Mesenteric fat pad (tissue), 1 donor: Measurements from ENCODE around the gene TIMP1. TPM values are rescaled to one million over a fixed set of nuclear protein-coding genes. Genes with fewer than 3 reads are reported as not detected.

Experiments
- DNase-seq: peaks from one replicate; pipeline ENCODE4 v3.0.0-alpha.2; 2020; ENCODE audit warnings: low spot score
- microRNA-seq: library from miRNA; unstranded; fragments of <30 nt; microRNA quantifications from one replicate; pipeline ENCODE4 v1.2.0, GENCODE V29; 2020; ENCODE audit warnings: borderline number of aligned reads
- total RNA-seq: library from RNA; stranded (reverse); fragmentation: NEBNext Ultra II Directional; extraction: Animal tissue kit (Norgen Biotek cat#: 25700); gene quantifications from one replicate; pipeline ENCODE4 v1.2.1, GENCODE V29; 2021
- donor health status: DM: yes; HTN: yes; CAD: no.

TIMP1 gene
- total RNA-seq, 1 donor from 2014 or later, result 410 TPM

DNA sequence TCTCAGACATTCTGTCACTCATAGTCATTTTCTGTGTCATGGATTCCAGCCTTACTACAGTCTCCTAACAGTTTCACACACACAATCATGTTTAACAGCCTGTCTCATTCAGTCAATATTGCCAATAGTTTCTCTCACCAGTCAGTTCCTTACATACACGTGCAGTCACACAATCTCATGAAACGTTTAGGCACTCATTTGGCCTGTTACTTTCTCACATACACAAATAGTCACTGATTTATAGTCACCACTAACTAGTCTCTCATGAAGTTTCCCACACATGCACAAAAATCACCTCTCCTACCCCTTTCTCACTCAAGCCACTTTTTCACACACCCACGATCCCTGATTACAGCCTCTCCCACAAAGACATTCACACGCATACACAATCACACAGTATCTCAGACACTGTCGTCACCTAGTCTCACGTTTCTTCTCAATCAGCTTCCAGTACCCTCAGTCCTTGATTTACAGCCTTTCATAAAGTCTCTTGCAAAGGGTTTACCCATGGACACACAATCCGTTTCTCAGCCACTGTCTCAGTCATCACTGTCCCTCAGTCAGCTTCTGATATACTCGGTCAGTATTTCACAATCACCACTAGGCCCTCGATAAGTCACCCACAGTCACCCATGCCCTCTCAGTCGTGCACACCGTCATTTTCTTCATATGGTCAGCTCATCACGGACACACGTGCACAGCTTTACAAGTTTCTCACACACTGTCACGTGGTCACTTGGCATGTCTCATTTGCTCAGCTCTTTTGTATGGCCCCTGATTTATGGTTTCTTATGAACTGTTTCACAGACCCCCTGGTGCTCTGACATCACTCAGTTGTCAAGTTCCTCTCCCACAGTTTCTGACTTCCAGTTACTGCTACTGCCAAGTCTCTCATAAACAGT is 51.7 kb downstream of the TIMP1 start:
- DNase-seq, result no peak

DNA sequence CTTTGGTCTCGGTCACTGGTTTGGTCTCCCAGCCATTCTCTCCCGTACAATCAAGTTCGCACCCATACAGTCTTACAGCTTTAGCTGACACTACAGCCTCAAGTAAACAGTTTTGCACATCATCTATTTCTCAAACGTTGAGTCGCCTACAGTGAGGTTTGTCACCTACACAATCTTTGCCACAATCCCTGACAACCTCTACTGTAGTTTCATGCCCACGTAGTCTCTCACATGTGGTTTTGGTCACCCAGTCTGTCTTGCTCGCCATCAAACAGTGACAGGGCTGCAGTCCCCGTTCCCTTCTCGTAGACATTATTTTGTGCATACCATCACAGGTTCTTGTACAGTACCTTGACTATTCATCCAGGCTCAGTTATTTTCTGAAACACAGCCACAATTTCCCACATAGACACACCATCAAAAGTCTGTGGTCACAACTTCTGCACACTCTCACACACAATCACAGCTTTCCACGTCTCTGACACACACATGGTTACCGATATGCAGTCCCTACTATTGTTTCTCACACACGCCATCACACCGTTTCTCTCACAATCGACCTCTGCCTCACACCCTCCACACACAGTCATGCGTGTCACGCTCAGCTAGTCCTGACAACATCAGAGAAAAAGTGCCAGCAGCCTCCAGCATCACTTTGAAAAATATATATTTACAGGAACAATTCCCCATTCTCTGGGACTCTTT is 52.8 kb downstream of the TIMP1 start:
- DNase-seq, result no peak

Small RNA genes lying within 50 kb of the gene (microRNA-seq; reads per million reads assigned to microRNA genes)
- gene MIR4769, result not detected

Other genes starting within 250 kb of the TIMP1 start
- not detected for gene ZNF157, start 211.9 kb upstream of the TIMP1 start, total RNA-seq
- gene ZNF41, start 99.2 kb upstream of the TIMP1 start, total RNA-seq, result 8.0 TPM
- 70.9 TPM for gene ARAF, start 21.2 kb upstream of the TIMP1 start, total RNA-seq
- not detected for gene SYN1, start 37.4 kb downstream of the TIMP1 start, total RNA-seq
- 11.8 TPM for gene CFP, start 47.5 kb downstream of the TIMP1 start, total RNA-seq
- 40.3 TPM for gene ELK1, start 68.1 kb downstream of the TIMP1 start, total RNA-seq
- gene UXT, start 76.7 kb downstream of the TIMP1 start, total RNA-seq, result 81.7 TPM